Mesothelial cell of epicardium (in vitro differentiated cells): ENCODE data around the gene ZNF831. TPM values are rescaled to one million over a fixed set of nuclear protein-coding genes. Genes with fewer than 3 reads are reported as not detected.

Experiments used
- DNase-seq, 2 experiments: peaks; one replicate each; pipeline ENCODE4 v3.0.0; 2021; ENCODE audit warnings: low spot score in 2 of 2; ENCODE audit not compliant: unreplicated experiment in 2 of 2
- H3K27ac Mint-ChIP-seq: 2 replicates; pipeline ENCODE4 v1.8.0; 2021; ENCODE audit warnings: mixed read lengths
- H3K27me3 Mint-ChIP-seq: 2 replicates; pipeline ENCODE4 v1.8.0; 2021; ENCODE audit warnings: low read depth, mixed read lengths
- H3K36me3 Mint-ChIP-seq: 2 replicates; pipeline ENCODE4 v1.8.0; 2021; ENCODE audit warnings: mixed read lengths
- H3K4me1 Mint-ChIP-seq: 2 replicates; pipeline ENCODE4 v1.8.0; 2021; ENCODE audit warnings: mixed read lengths
- H3K4me3 Mint-ChIP-seq: 2 replicates; pipeline ENCODE4 v1.8.0; 2021; ENCODE audit warnings: mild to moderate bottlenecking, moderate library complexity, mixed read lengths
- H3K9me3 Mint-ChIP-seq: 2 replicates; pipeline ENCODE4 v1.8.0; 2021; ENCODE audit warnings: mixed read lengths
- total RNA-seq: library from RNA; stranded (reverse); gene quantifications from 3 replicates; pipeline ENCODE4 v1.2.1, GENCODE V29; 2021
- TF ChIP-seq, protein P1 (sequence below): fragments of 200-600 bp; sonication (generic); IDR thresholded peaks from one replicate; pipeline ENCODE4 v1.5.0; 2021; ENCODE audit warnings: antibody characterized with exemption; ENCODE audit not compliant: unreplicated experiment

ZNF831 gene
- total RNA-seq, 1 donor from 2014 or later, result 0.02 TPM

DNA sequence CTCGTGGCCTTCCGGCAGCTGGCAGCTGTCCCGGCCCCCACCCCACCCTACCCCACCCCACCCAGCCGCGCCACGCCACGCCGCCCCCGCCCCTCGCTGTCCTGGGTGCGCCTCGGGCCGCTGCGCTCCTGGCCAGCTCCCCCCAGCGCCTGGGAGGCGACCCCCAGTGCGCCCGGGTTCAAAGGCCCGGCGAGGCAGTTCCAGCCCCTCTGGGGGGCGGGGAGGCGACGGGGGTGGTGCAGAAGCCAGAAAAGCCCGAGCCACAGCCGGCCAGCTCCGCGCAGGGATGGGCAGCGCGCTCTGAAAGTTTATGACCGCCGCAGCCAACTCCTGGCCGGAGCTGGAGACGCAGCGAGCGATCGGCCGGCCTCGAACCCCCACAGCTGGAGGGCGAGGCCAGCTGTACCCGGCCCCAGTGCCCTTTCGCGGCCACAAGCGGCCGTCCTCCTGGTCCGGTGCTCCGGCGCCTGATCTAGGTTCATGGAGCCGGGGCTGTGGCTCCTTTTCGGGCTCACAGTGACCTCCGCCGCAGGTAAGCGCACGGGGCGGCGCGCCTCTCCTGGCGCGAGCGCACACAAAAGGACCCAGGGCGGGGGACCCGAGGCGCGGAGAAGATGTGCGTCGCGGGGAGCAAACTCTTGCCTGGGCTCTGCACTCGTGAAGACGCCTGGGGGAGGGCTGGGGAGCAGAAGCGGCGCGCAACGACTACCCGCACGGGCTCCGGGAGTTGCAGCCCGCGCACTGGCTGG, 136.9 kb downstream of the ZNF831 start, which contains the start of gene EDN3:
TSS of gene EDN3 (plus strand) at position 279 of the 749 bp plus-strand sequence. CDS start at position 481, 202 bp downstream.
- Mint-ChIP-seq H3K4me3 (peak within 1 kb of the TSS; percentile 66), H3K36me3 (no peaks in the 10 kb centered on the region), H3K27ac (no peak within 1 kb of the TSS), H3K4me1 (peaks cover 17% of the 10 kb centered on the region), H3K27me3 (peaks cover 96% of the 10 kb centered on the region), H3K9me3 (no peaks in the 10 kb centered on the region)
- TF ChIP-seq, protein P1, sequence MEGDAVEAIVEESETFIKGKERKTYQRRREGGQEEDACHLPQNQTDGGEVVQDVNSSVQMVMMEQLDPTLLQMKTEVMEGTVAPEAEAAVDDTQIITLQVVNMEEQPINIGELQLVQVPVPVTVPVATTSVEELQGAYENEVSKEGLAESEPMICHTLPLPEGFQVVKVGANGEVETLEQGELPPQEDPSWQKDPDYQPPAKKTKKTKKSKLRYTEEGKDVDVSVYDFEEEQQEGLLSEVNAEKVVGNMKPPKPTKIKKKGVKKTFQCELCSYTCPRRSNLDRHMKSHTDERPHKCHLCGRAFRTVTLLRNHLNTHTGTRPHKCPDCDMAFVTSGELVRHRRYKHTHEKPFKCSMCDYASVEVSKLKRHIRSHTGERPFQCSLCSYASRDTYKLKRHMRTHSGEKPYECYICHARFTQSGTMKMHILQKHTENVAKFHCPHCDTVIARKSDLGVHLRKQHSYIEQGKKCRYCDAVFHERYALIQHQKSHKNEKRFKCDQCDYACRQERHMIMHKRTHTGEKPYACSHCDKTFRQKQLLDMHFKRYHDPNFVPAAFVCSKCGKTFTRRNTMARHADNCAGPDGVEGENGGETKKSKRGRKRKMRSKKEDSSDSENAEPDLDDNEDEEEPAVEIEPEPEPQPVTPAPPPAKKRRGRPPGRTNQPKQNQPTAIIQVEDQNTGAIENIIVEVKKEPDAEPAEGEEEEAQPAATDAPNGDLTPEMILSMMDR, result no peak
- peak in 1 of 2 experiments; percentile 40 for DNase-seq

DNA sequence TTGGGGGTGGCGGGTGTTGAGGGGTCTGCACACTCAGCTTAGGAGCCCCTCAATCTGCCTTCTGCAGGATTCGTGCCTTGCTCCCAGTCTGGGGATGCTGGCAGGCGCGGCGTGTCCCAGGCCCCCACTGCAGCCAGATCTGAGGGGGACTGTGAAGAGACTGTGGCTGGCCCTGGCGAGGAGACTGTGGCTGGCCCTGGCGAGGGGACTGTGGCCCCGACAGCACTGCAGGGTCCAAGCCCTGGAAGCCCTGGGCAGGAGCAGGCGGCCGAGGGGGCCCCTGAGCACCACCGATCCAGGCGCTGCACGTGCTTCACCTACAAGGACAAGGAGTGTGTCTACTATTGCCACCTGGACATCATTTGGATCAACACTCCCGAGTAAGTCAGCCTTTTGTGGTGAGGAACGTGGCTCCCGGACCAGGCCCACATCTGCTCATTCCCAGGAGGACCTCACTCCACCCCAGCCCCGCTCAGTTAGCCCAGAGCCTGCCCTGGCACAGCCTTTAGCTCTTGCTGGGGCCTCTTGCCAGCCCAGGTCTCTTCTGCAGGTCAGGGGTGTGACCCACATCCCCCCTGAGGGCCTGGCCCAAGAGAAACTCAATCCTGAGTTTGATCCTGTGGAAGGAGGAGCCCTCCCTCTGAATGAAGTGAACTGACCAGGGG, 137.9 kb downstream of the ZNF831 start:
- H3K27me3 Mint-ChIP-seq, result peaks cover 93% of the 10 kb centered on the region
- peaks cover 11% of the 10 kb centered on the region for H3K4me1 Mint-ChIP-seq
- no peak overlapping the region for H3K27ac Mint-ChIP-seq
- no peak for DNase-seq
- peak overlapping the region; percentile 66 for H3K4me3 Mint-ChIP-seq
- H3K9me3 Mint-ChIP-seq, result no peaks in the 10 kb centered on the region
- TF ChIP-seq, protein P1, result no peak
- H3K36me3 Mint-ChIP-seq, result no peaks in the 10 kb centered on the region

DNA sequence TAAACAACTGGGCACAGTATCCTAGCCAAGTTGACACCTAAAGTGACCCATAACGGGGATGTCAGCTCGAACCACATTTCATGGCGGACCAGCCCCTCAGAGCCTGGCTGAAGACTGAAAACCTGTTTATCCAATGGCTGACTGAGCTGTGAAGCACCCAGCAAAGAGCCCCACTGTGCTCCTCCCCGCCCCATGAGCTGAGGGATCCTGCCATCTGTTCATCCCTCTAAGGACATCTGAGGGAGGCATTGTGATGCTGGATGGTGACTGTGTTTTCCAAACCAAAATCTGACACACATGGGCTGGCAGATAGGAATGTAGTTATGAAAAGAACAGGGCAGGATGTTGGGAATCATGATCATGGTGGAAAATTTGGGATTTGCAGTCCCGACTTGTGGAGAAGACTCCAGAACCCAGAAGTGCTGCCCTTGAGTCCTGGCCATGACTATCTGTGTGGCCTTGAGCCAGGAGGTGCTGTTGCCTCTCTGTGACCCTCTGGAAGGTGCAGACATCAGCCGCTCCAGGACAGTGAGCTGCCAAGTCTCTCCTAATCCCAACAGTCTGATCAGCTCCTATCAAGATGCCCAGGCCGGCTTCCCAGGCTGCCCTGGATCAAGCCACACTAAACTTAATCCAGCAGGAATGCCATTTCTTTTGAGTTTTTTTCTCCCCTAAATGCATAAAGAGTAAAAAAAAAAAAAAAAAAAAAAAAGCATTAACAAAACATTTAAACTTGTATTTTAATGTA, 142.5 kb downstream of the ZNF831 start:
- no peak overlapping the region for H3K4me3 Mint-ChIP-seq
- H3K27me3 Mint-ChIP-seq, result peaks cover 64% of the 10 kb centered on the region
- no peak overlapping the region for H3K27ac Mint-ChIP-seq
- peaks cover 11% of the 10 kb centered on the region for H3K4me1 Mint-ChIP-seq
- no peaks in the 10 kb centered on the region for H3K9me3 Mint-ChIP-seq
- DNase-seq, result no peak
- TF ChIP-seq, protein P1, result no peak
- no peaks in the 10 kb centered on the region for H3K36me3 Mint-ChIP-seq

DNA sequence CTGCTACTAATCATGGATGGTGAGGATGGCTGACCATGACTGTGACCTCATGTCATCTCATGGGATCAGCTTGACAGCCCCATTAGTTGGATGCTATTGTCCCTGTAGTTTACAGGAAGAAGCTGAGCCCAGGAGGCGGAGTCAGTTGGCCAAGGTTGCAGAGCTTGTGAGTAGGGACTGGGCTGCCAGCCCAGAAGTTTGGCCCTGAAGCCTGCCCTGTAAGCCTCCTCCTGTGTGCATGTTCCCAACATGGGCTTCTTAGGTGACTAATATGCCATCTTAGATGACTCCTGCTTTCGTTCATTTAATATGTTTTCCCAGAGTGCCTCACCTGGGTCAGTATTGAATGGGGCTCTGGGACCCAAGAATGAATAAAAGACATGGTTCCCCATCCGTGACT, 143.6 kb downstream of the ZNF831 start:
- H3K9me3 Mint-ChIP-seq, result no peaks in the 10 kb centered on the region
- peaks cover 53% of the 10 kb centered on the region for H3K27me3 Mint-ChIP-seq
- H3K4me1 Mint-ChIP-seq, result peaks cover 9% of the 10 kb centered on the region
- H3K27ac Mint-ChIP-seq, result no peak overlapping the region
- DNase-seq, result no peak
- TF ChIP-seq, protein P1, result no peak
- no peaks in the 10 kb centered on the region for H3K36me3 Mint-ChIP-seq
- no peak overlapping the region for H3K4me3 Mint-ChIP-seq

Other genes starting within 250 kb of the ZNF831 start
- 106 to 112 TPM (median 108 TPM) in 3 replicates for gene NELFCD, start 182.6 kb upstream of the ZNF831 start, total RNA-seq
- gene CTSZ, start 156.6 kb upstream of the ZNF831 start, total RNA-seq, result 65.3 to 67.7 TPM (median 65.3 TPM) in 3 replicates
- not detected in 3 replicates for gene TUBB1, start 144.4 kb upstream of the ZNF831 start, total RNA-seq
- 46.7 to 52.7 TPM (median 47.8 TPM) in 3 replicates for gene ATP5F1E, start 131.5 kb upstream of the ZNF831 start, total RNA-seq
- 44.9 to 45.5 TPM (median 45.2 TPM) in 3 replicates for gene PRELID3B, start 121.0 kb upstream of the ZNF831 start, total RNA-seq
- 17.4 to 19.0 TPM (median 17.6 TPM) in 3 replicates for gene EDN3, start 136.8 kb downstream of the ZNF831 start, total RNA-seq